Common myeloid progenitor, CD34-positive (primary cell): Measurements from ENCODE around the gene DENND5A.
A peak's percentile ranks its signal among the peaks of the same experiment; 100 is the strongest.
"Not testable (repeated sequence)": the region's sequence is repeated elsewhere in the genome, so short reads cannot be mapped to it uniquely, and the experiment has no call there.

Source experiments
- CTCF ChIA-PET: fragments of 350-600 bp; sonication (Branson Sonifier 250); formaldehyde crosslinking; loops from one replicate; lab custom pipeline; 2021; ENCODE audit warnings: antibody characterized with exemption; lab: Charles Lee
- POLR2A ChIA-PET: fragments of 350-600 bp; sonication (Branson Sonifier 250); formaldehyde crosslinking; loops from one replicate; lab custom pipeline; 2021; ENCODE audit warnings: antibody characterized with exemption; lab: Charles Lee
- DNase-seq, 3 donors: peaks; one replicate each; pipeline versions ENCODE4 v3.0.0 to v3.0.0-alpha.2; 2013
- H3K27ac ChIP-seq, 2 experiments: 1 replicate in 1 of 2; 2 replicates in 1 of 2; pipeline ENCODE4 v1.7.0; 2013; ENCODE audit warnings: inconsistent platforms in 2 of 2, low read length in 2 of 2, mild to moderate bottlenecking in 2 of 2, low read depth in 1 of 2, moderate library complexity in 1 of 2; ENCODE audit not compliant: severe bottlenecking in 2 of 2, insufficient read depth in 1 of 2, poor library complexity in 1 of 2
- H3K27me3 ChIP-seq, 5 experiments: replicated peaks in 2 of 5; 1 replicate in 3 of 5; 2 replicates in 2 of 5; pipeline versions ENCODE4 v1.6.1 to v1.7.0; 2013; ENCODE audit warnings: low read length in 4 of 5, mild to moderate bottlenecking in 2 of 5, moderate library complexity in 2 of 5, inconsistent platforms in 1 of 5; ENCODE audit not compliant: insufficient read depth in 5 of 5, control insufficient read depth in 4 of 5
- H3K36me3 ChIP-seq, 4 experiments: 1 replicate in 2 of 4; 2 replicates in 2 of 4; pipeline versions ENCODE4 v1.6.1 to v1.7.0; 2013; ENCODE audit warnings: low read length in 3 of 4, control low read depth in 1 of 4, mild to moderate bottlenecking in 1 of 4; ENCODE audit not compliant: control insufficient read depth in 4 of 4, insufficient read depth in 4 of 4
- H3K4me1 ChIP-seq, 4 experiments: 1 replicate in 3 of 4; 2 replicates in 1 of 4; pipeline versions ENCODE4 v1.6.1 to v1.7.1; 2013; ENCODE audit warnings: low read length in 3 of 4, mild to moderate bottlenecking in 3 of 4, control low read depth in 1 of 4, inconsistent platforms in 1 of 4, moderate library complexity in 1 of 4; ENCODE audit not compliant: control insufficient read depth in 4 of 4, insufficient read depth in 4 of 4; ENCODE audit errors: control extremely low read depth in 1 of 4
- H3K4me3 ChIP-seq, 7 experiments: 1 replicate in 4 of 7; 2 replicates in 3 of 7; pipeline versions ENCODE4 v1.5.1 to v1.7.0; 2013; ENCODE audit warnings: mild to moderate bottlenecking in 7 of 7, low read length in 6 of 7, moderate library complexity in 6 of 7, inconsistent platforms in 2 of 7, low read depth in 2 of 7, control low read depth in 1 of 7; ENCODE audit not compliant: insufficient read depth in 4 of 7, control insufficient read depth in 1 of 7; ENCODE audit errors: extremely low read depth in 1 of 7
- H3K9me3 ChIP-seq, 5 experiments: 1 replicate in 4 of 5; 2 replicates in 1 of 5; pipeline versions ENCODE4 v1.6.1 to v1.7.1; 2013; ENCODE audit warnings: low read length in 4 of 5, mild to moderate bottlenecking in 2 of 5, inconsistent platforms in 1 of 5, low read depth in 1 of 5, moderate library complexity in 1 of 5; ENCODE audit not compliant: control insufficient read depth in 4 of 5, insufficient read depth in 2 of 5; ENCODE audit errors: control extremely low read depth in 1 of 5
- whole genome bisulfite sequencing: methylation state at CpG from one replicate; pipeline ENCODE4 v1.1.5; 2013; ENCODE audit not compliant: insufficient coverage; 5-methylcytosine and 5-hydroxymethylcytosine counted together

The DENND5A gene

GRCh38 chr11:9172389-9172788 is 92.8 kb downstream of the DENND5A start:
- Histone ChIP-seq H3K4me3 (no peak overlapping the region), H3K27me3 (no peaks in the 10 kb centered on the region), H3K36me3 (peaks cover 23 to 71% (median 45%) of the 10 kb centered on the region in 4 experiments), H3K27ac (no peak overlapping the region), H3K4me1 (no peaks in the 10 kb centered on the region), H3K9me3 (no peaks in the 10 kb centered on the region)
- WGBS, result 100% methylated on average over 1 of the region's 5 CpGs
- ChIA-PET CTCF (interaction anchor here (0.9 kb wide), 1 partner anchor 10 kb away, joined by 3 read pairs; no protein-coding TSS in a partner anchor), POLR2A (no interaction called here)
- no peak for DNase-seq

GRCh38 chr11:9170450-9170849 is 94.7 kb downstream of the DENND5A start:
- no peaks in the 10 kb centered on the region for H3K4me1 ChIP-seq
- POLR2A ChIA-PET, result no interaction called here
- WGBS, result 88% methylated on average over 1 of the region's 2 CpGs
- DNase-seq, result no peak
- H3K36me3 ChIP-seq, result peaks cover 18 to 61% (median 38%) of the 10 kb centered on the region in 4 experiments
- CTCF ChIA-PET, result no interaction called here
- H3K27me3 ChIP-seq, result no peaks in the 10 kb centered on the region
- H3K4me3 ChIP-seq, result no peak overlapping the region
- H3K27ac ChIP-seq, result no peak overlapping the region
- no peaks in the 10 kb centered on the region for H3K9me3 ChIP-seq

GRCh38 chr11:9169595-9170295 is 95.4 kb downstream of the DENND5A start:
- WGBS, result 96% methylated on average over 5 of the region's 7 CpGs
- no peaks in the 10 kb centered on the region for H3K4me1 ChIP-seq
- CTCF ChIA-PET, result interaction anchor here (1.3 to 5.5 kb wide), 2 partner anchors 216 to 337 kb away, joined by 3 to 32 read pairs; no protein-coding TSS in a partner anchor
- H3K36me3 ChIP-seq, result peaks cover 19 to 67% (median 39%) of the 10 kb centered on the region in 4 experiments
- no peak overlapping the region for H3K4me3 ChIP-seq
- H3K27me3 ChIP-seq, result no peaks in the 10 kb centered on the region
- no peaks in the 10 kb centered on the region for H3K9me3 ChIP-seq
- H3K27ac ChIP-seq, result no peak overlapping the region
- POLR2A ChIA-PET, result no interaction called here
- no peak for DNase-seq

- DNase-seq, H3K9me3 ChIP-seq, H3K27me3 ChIP-seq, H3K4me3 ChIP-seq, H3K27ac ChIP-seq, POLR2A ChIA-PET, CTCF ChIA-PET: not testable (repeated sequence)
- peaks cover 7 to 16% (median 10%) of the 10 kb centered on the region in 4 experiments for H3K4me1 ChIP-seq
- peaks cover 7 to 37% (median 22%) of the 10 kb centered on the region in 4 experiments for H3K36me3 ChIP-seq
- WGBS, result 90% methylated on average over 2 of the region's 6 CpGs
These were observed 103.2 kb downstream of the DENND5A start for GRCh38 chr11:9161991-9162390.

GRCh38 chr11:9160166-9160565 is 105.0 kb downstream of the DENND5A start:
- DNase-seq, result peak; percentile 19 to 75 (median 66)
- Histone ChIP-seq H3K36me3 (peaks cover 11 to 43% (median 23%) of the 10 kb centered on the region in 4 experiments), H3K9me3 (no peaks in the 10 kb centered on the region), H3K4me1 (peaks cover 7 to 16% (median 10%) of the 10 kb centered on the region in 4 experiments), H3K27me3 (no peaks in the 10 kb centered on the region), H3K27ac (peak overlapping the region in 1 of 2 experiments; percentile 16), H3K4me3 (no peak overlapping the region)
- CTCF ChIA-PET, result no interaction called here
- POLR2A ChIA-PET, result interaction anchor here (1.0 kb wide), 1 partner anchor 301 kb away, joined by 5 read pairs; the partner anchor contains the start of gene ZNF143

- peak in 1 of 3 donors; percentile 3 for DNase-seq
- Histone ChIP-seq H3K27me3 (no peaks in the 10 kb centered on the region), H3K4me3 (no peak overlapping the region), H3K36me3 (peaks cover 11 to 40% (median 23%) of the 10 kb centered on the region in 4 experiments), H3K27ac (no peak overlapping the region), H3K9me3 (no peaks in the 10 kb centered on the region), H3K4me1 (peaks cover 7 to 16% (median 10%) of the 10 kb centered on the region in 4 experiments)
- ChIA-PET CTCF (interaction anchor here (1.2 kb wide), 2 partner anchors 8 to 26 kb away, joined by 3 read pairs; no protein-coding TSS in a partner anchor), POLR2A (no interaction called here)
These were observed 106.2 kb downstream of the DENND5A start for GRCh38 chr11:9158898-9159391.

- peaks cover 6 to 16% (median 10%) of the 10 kb centered on the region in 4 experiments for H3K4me1 ChIP-seq
- no peak for DNase-seq
- no peaks in the 10 kb centered on the region for H3K27me3 ChIP-seq
- H3K27ac ChIP-seq, result no peak overlapping the region
- CTCF ChIA-PET, result interaction anchor here (0.8 to 1.6 kb wide), 3 partner anchors 12 to 351 kb away, joined by 4 to 5 read pairs (median 4); no protein-coding TSS in a partner anchor
- POLR2A ChIA-PET, result interaction anchor here (0.5 kb wide), 1 partner anchor 309 kb away, joined by 6 read pairs; no protein-coding TSS in a partner anchor
- H3K9me3 ChIP-seq, result no peaks in the 10 kb centered on the region
- peaks cover 21 to 58% (median 32%) of the 10 kb centered on the region in 4 experiments for H3K36me3 ChIP-seq
- WGBS, result 96% methylated on average over 3 of the region's 4 CpGs
- H3K4me3 ChIP-seq, result no peak overlapping the region
These were observed 109.2 kb downstream of the DENND5A start for GRCh38 chr11:9155930-9156329.
